ENCODE results near the gene LACTBL1. TPM values are rescaled to one million over a fixed set of nuclear protein-coding genes. Genes with fewer than 3 reads are reported as not detected.

Gene LACTBL1
- total RNA-seq, 4 donors from 2014 or later = not detected

DNA sequence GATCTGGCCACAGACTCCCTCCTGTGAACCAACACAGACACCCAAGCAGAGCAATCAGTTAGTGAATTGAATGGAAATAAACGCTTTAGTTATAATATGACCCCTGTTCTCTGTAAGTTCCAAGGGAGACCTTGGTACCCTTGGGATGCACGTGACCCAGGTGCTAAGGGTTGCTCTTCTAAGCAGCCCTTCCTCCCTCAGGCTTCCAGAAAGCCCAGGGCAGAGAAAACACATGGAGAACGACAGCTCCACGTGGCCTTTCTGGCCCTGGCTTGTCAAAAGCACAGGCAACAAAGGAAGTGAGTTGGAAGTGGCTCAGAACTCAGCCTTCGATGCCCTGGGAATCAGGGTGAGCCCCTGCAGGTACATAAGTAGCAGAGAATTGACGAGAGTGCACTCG, 57.4 kb downstream of the LACTBL1 start:
- intact Hi-C loops (cut with DNase I) = no loop called here
- DNase-seq = no peak
- 61 to 77% methylated on average over 7 of the region's 7 CpGs for WGBS, 2 donors

DNA sequence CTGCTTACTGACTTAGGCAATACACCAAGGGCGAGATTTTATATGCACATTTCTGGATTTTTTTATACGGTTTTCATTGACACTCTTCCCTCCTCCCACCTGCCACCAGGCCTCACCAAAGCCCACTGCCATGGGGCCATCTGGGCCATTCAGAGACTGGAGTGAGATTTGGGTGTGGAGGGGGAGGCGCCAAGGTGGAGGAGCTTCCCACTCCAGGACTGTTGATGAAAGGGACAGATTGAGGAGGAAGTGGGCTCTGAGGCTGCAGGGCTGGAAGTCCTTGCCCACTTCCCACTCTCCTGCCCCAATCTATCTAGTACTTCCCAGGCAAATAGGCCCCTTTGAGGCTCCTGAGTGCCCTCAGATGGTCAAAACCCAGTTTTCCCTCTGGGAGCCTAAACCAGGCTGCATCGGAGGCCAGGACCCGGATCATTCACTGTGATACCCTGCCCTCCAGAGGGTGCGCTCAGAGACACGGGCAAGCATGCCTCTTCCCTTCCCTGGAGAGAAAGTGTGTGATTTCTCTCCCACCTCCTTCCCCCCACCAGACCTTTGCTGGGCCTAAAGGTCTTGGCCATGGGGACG, 57.9 kb downstream of the LACTBL1 start:
- DNase-seq = no peak
- TF ChIP-seq POLR2A (IDR thresholded peaks at IDR 0.05) = no peak
- TF ChIP-seq, protein P1, sequence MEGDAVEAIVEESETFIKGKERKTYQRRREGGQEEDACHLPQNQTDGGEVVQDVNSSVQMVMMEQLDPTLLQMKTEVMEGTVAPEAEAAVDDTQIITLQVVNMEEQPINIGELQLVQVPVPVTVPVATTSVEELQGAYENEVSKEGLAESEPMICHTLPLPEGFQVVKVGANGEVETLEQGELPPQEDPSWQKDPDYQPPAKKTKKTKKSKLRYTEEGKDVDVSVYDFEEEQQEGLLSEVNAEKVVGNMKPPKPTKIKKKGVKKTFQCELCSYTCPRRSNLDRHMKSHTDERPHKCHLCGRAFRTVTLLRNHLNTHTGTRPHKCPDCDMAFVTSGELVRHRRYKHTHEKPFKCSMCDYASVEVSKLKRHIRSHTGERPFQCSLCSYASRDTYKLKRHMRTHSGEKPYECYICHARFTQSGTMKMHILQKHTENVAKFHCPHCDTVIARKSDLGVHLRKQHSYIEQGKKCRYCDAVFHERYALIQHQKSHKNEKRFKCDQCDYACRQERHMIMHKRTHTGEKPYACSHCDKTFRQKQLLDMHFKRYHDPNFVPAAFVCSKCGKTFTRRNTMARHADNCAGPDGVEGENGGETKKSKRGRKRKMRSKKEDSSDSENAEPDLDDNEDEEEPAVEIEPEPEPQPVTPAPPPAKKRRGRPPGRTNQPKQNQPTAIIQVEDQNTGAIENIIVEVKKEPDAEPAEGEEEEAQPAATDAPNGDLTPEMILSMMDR (IDR thresholded peaks at IDR 0.05) = no peak

More for the DNA sequence above, 57.4 kb downstream of the LACTBL1 start:
- no peak overlapping the region for H3K4me3 ChIP-seq (replicated peaks in 1 of 3)
- no peaks in the 10 kb centered on the region for H3K4me1 ChIP-seq
- no peaks in the 10 kb centered on the region for H3K9me3 ChIP-seq
- no peaks in the 10 kb centered on the region for H3K36me3 ChIP-seq
- TF ChIP-seq, protein P1 (IDR thresholded peaks at IDR 0.05) = no peak
- no peak for TF ChIP-seq POLR2A (IDR thresholded peaks at IDR 0.05)
- H3K27me3 ChIP-seq = no peaks in the 10 kb centered on the region
- H3K27ac ChIP-seq = no peak overlapping the region

DNA sequence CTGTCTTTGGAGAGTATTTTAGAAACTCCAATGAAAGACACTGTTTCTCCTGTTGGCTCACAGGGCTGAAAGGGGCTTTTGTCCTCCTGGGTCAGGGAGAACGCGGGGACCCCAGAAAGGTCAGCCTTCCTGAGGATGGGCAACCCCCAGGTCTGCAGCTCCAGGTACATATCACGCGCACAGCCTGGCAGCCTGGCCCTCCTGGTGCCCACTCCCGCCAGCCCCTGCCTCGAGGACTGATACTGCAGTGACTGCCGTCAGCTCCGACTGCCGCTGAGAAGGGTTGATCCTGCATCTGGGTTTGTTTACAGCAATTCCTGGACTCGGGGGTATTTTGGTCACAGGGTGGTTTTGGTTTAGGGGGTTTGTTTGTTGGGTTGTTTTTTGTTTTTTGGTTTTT, 58.5 kb downstream of the LACTBL1 start:
- TF ChIP-seq, protein P1 (IDR thresholded peaks at IDR 0.05) = no peak
- TF ChIP-seq POLR2A (IDR thresholded peaks at IDR 0.05) = no peak
- H3K27me3 ChIP-seq = no peaks in the 10 kb centered on the region
- H3K9me3 ChIP-seq = no peaks in the 10 kb centered on the region
- H3K27ac ChIP-seq = no peak overlapping the region
- no peak overlapping the region for H3K4me3 ChIP-seq (replicated peaks in 1 of 3)
- no peaks in the 10 kb centered on the region for H3K4me1 ChIP-seq
- no peak for DNase-seq
- WGBS, 2 donors = 89 to 91% methylated on average over 10 of the region's 10 CpGs
- intact Hi-C loops (cut with DNase I) = no loop called here
- no peaks in the 10 kb centered on the region for H3K36me3 ChIP-seq

More for the DNA sequence above, 57.9 kb downstream of the LACTBL1 start:
- Histone ChIP-seq H3K27ac (no peak overlapping the region), H3K4me3 (replicated peaks in 1 of 3) (no peak overlapping the region), H3K27me3 (no peaks in the 10 kb centered on the region), H3K9me3 (no peaks in the 10 kb centered on the region), H3K36me3 (no peaks in the 10 kb centered on the region), H3K4me1 (no peaks in the 10 kb centered on the region)
- 91 to 94% methylated on average over 8 of the region's 8 CpGs for WGBS, 2 donors
- intact Hi-C loops (cut with DNase I) = no loop called here

DNA sequence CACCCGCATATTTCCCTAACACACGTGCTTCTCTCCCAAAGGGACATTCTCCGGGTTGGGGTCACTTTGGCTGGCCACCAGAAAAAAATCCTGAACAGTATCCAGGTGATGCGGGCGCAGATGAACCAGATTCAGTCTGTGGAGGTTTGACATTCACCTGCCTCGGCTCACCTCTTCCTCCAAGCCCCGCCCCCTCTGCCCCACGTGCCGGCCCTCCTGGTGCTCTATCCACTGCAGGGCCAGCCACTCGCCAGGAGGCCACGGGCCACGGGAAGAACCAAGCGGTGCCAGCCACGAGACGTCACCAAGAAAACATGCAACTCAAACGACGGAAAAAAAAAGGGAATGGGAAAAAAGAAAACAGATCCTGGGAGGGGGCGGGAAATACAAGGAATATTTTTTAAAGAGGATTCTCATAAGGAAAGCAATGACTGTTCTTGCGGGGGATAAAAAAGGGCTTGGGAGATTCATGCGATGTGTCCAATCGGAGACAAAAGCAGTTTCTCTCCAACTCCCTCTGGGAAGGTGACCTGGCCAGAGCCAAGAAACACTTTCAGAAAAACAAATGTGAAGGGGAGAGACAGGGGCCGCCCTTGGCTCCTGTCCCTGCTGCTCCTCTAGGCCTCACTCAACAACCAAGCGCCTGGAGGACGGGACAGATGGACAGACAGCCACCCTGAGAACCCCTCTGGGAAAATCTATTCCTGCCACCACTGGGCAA, 59.1 kb downstream of the LACTBL1 start:
- Histone ChIP-seq H3K27ac (no peak overlapping the region), H3K4me3 (replicated peaks in 1 of 3) (no peak overlapping the region), H3K36me3 (peaks cover 0 to 3% of the 10 kb centered on the region in 2 donors), H3K4me1 (no peaks in the 10 kb centered on the region), H3K9me3 (no peaks in the 10 kb centered on the region), H3K27me3 (no peaks in the 10 kb centered on the region)
- no peak for DNase-seq
- TF ChIP-seq, protein P1 (IDR thresholded peaks at IDR 0.05) = no peak
- TF ChIP-seq POLR2A (IDR thresholded peaks at IDR 0.05) = no peak
- intact Hi-C loops (cut with DNase I) = no loop called here
- 80 to 81% methylated on average over 24 of the region's 24 CpGs for WGBS, 2 donors

DNA sequence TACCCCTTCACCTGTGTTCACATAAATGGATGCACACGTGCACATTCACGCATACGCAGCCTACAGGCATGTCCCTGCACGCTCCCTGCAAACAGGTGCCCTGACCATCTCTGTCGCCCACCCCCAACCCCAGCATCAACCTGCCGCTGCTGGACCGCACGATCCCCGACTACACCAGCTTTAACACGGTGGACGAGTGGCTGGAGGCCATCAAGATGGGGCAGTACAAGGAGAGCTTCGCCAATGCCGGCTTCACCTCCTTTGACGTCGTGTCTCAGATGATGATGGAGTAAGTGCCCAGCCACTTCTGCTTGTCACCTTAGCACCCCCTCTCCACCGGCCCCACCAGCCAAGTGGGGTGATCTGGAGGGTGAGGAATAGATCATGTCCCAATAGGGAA, 60.4 kb downstream of the LACTBL1 start:
- Histone ChIP-seq H3K36me3 (peaks cover 0 to 9% of the 10 kb centered on the region in 2 donors), H3K27ac (no peak overlapping the region), H3K27me3 (no peaks in the 10 kb centered on the region), H3K4me1 (no peaks in the 10 kb centered on the region), H3K9me3 (no peaks in the 10 kb centered on the region), H3K4me3 (replicated peaks in 1 of 3) (no peak overlapping the region)
- WGBS, 2 donors = 94 to 95% methylated on average over 13 to 16 of the region's 16 CpGs
- TF ChIP-seq POLR2A (IDR thresholded peaks at IDR 0.05) = no peak
- TF ChIP-seq, protein P1 (IDR thresholded peaks at IDR 0.05) = no peak
- intact Hi-C loops (cut with DNase I) = no loop called here
- no peak for DNase-seq
